Testis (tissue), 3 donors: Measurements from ENCODE around the gene UBE4A. TPM values are rescaled to one million over a fixed set of nuclear protein-coding genes. Genes with fewer than 3 reads are reported as not detected.

ENCODE experiments used
- DNase-seq: peaks from one replicate; pipeline ENCODE4 v3.0.0-alpha.2; 2019
- H3K27ac ChIP-seq, 2 donors: fragments of 200-600 bp; sonication (generic); one replicate each; pipeline ENCODE4 v1.5.1; 2019
- H3K27me3 ChIP-seq: fragments of 200-600 bp; sonication (generic); one replicate; pipeline ENCODE4 v1.5.1; 2019
- H3K36me3 ChIP-seq: fragments of 200-600 bp; sonication (generic); one replicate; pipeline ENCODE4 v1.5.1; 2017; ENCODE audit warnings: low read depth; ENCODE audit errors: missing control alignments
- H3K4me1 ChIP-seq: fragments of 200-600 bp; sonication (generic); one replicate; pipeline ENCODE4 v1.5.1; 2019
- H3K4me3 ChIP-seq, 2 donors: fragments of 200-600 bp; sonication (generic); one replicate each; pipeline ENCODE4 v1.5.1; 2017 to 2019
- H3K9me3 ChIP-seq: fragments of 200-600 bp; sonication (generic); one replicate; pipeline ENCODE4 v1.5.1; 2017
- POLR2A ChIP-seq: fragments of 450-650 bp; IDR thresholded peaks from one replicate; pipeline ENCODE4 v1.6.1; 2017; ENCODE audit warnings: antibody characterized with exemption, mild to moderate bottlenecking, moderate library complexity
- WGBS, 2 donors: methylation state at CpG; one replicate each; pipeline ENCODE4 v1.1.5; 2018; 5-methylcytosine and 5-hydroxymethylcytosine counted together
- intact Hi-C: fragments of 100-400 bp; cut with DNase I; formaldehyde crosslinking; loops from one replicate; pipeline ENCODE4 v1.15.1; 2023; ENCODE audit warnings: low total_unique reads
- polyA plus RNA-seq: library from polyadenylated mRNA; stranded (reverse); fragments of 350-450 nt; fragmentation: Illumina TruSeq; extraction: RNeasy Lipid Tissue Mini Kit (QIAGEN cat#74804); gene quantifications from one replicate; pipeline ENCODE4 v1.2.3, GENCODE V29; 2014; ENCODE audit warnings: low read depth, low replicate concordance; ENCODE audit not compliant: insufficient read depth
- total RNA-seq, 2 donors: library from RNA; depleted of rRNA; stranded (reverse); fragments of >200 nt; gene quantifications; one replicate each; pipeline ENCODE4 v1.2.3, GENCODE V29; 2016
- TF ChIP-seq, protein P1 (sequence below), 3 experiments: fragments of 450-650 bp in 2 of 3; fragments of 200-600 bp in 1 of 3; sonication (generic) in 1 of 3; IDR thresholded peaks; one replicate each; pipeline ENCODE4 v1.5.1; 2016 to 2019; ENCODE audit warnings: antibody characterized with exemption in 3 of 3, mild to moderate bottlenecking in 2 of 3, moderate library complexity in 1 of 3

UBE4A gene
- total and polyA plus RNA-seq, 3 donors from 2014 or later = 36.6 to 58.4 (median 54.8) TPM

DNA sequence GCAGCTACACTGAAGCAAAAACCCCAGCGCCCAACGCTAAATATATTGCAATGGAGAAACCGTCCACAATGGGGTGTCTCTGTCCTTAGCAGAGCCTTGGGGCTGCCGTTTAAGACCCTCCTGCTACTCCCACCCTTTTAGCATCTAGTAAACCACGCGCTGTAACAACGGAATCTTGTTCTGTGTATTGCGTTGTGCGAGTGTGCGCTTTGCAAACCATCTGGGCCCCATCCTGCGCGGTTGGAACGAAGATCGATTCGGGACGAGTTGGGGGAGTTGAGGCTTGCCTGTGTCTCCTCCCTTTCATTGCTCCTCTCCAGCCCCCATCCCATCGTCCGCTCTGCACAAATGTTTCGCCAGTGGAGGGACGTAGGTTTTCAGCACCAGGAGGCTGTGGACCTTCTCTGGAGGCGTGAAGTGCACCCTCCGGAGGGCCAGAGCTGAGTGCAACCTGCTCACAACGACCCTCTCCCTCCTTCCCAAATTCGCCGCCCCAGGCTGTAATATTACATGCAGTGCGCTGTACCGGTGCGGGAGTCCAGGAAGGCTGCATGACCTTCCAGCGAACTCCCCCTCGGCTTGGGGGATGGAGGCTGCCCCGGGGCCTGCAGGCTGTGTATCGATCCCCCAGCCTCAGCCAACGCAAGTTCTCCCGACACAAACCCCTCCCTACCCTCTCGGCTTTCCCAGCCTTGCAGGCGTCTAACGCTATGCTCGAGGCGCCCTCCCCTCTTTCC is 75.3 kb downstream of the UBE4A start:
- DNase-seq = peak; percentile 46
- Histone ChIP-seq H3K4me3 (peak overlapping the region; percentile 88 to 94), H3K4me1 (peaks cover 11% of the 10 kb centered on the region), H3K36me3 (no peaks in the 10 kb centered on the region), H3K27me3 (no peaks in the 10 kb centered on the region), H3K27ac (peak overlapping the region in 1 of 2 donors; percentile 96), H3K9me3 (no peaks in the 10 kb centered on the region)
- 0% methylated on average over 27 to 39 of the region's 39 CpGs for WGBS, 2 donors
- intact Hi-C loops = no loop called here
- TF ChIP-seq, protein P1, sequence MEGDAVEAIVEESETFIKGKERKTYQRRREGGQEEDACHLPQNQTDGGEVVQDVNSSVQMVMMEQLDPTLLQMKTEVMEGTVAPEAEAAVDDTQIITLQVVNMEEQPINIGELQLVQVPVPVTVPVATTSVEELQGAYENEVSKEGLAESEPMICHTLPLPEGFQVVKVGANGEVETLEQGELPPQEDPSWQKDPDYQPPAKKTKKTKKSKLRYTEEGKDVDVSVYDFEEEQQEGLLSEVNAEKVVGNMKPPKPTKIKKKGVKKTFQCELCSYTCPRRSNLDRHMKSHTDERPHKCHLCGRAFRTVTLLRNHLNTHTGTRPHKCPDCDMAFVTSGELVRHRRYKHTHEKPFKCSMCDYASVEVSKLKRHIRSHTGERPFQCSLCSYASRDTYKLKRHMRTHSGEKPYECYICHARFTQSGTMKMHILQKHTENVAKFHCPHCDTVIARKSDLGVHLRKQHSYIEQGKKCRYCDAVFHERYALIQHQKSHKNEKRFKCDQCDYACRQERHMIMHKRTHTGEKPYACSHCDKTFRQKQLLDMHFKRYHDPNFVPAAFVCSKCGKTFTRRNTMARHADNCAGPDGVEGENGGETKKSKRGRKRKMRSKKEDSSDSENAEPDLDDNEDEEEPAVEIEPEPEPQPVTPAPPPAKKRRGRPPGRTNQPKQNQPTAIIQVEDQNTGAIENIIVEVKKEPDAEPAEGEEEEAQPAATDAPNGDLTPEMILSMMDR (IDR thresholded peaks at IDR 0.05) = no peak
- no peak for TF ChIP-seq POLR2A

DNA sequence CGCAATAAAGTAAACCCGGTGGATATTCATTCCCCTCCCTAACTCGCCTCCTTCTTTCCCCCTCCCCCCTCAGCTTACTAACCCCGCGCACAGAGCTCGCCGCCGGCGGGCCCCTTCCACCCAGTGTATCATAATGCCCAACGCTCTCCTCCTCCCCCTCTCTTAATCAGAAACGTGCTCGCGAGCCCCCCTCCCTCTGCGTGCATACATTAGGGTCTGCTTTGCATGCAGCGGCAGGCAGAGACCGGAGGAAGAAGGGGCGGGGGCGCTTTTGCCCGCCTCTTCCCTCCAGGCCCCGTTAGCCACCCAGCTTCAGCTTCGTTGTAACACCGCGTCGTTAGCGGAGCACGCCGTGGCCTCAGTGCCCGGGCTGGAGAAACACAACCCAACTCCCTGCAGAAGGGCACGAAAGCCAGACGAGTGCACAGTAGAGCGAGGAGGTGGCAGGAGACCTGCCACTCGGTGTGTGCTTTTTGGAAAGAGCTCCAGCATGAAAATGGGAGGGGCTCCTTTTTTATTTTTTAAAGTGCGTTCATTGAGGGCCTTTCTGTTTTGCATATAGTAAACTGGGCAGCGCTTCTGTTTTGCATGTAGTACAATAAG is 76.0 kb downstream of the UBE4A start:
- Histone ChIP-seq H3K27ac (peak overlapping the region; percentile 83 to 96), H3K9me3 (no peaks in the 10 kb centered on the region), H3K4me1 (peaks cover 16% of the 10 kb centered on the region), H3K27me3 (no peaks in the 10 kb centered on the region), H3K4me3 (peak overlapping the region; percentile 88 to 94), H3K36me3 (no peaks in the 10 kb centered on the region)
- WGBS, 2 donors = 0% methylated on average over 32 to 34 of the region's 34 CpGs
- DNase-seq = peak; percentile 54
- intact Hi-C loops = no loop called here
- TF ChIP-seq, protein P1 (IDR thresholded peaks at IDR 0.05) = no peak
- no peak for TF ChIP-seq POLR2A

DNA sequence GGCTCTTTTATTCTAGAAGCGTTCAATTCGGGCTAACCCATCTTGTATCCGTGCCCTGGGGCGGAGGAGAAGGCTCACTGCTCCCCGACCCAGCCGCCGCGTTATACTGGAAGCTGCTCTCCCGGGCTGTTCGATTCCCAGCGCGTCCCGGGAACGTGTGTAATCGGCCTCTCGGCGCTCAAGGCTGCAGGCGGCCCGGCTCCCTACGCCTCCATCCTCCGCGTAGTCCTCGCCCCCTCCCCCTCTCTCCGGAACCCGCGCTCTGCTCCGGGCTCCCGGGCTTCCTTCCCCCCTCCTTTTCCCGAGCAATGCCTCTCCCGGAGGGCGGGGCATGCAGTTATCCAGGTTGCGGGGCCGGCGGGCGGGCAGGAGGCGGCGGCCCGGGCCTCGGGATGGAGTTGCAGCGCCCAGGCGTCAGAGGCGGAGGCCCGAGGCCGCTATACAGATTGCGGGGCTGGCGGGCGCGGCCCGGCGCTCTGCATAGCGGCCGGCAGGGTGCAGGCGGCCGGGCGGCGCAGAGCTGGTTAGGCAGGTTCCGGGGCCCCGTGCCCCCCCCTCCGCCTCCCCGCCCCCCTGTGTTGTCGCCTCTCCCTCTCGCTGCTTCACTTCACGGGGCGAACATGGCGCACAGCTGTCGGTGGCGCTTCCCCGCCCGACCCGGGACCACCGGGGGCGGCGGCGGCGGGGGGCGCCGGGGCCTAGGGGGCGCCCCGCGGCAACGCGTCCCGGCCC is 76.7 kb downstream of the UBE4A start, which contains the start of gene KMT2A:
Gene KMT2A (plus strand): TSS at position 600 of the 732 bp plus-strand sequence. CDS start 21 bp downstream, at position 621.
- 0 to 1% methylated on average over 10 to 52 of the region's 83 CpGs for WGBS, 2 donors
- peaks cover 20% of the 10 kb centered on the region for H3K4me1 ChIP-seq
- peak within 1 kb of the TSS; percentile 88 to 94 for H3K4me3 ChIP-seq
- H3K27me3 ChIP-seq = no peaks in the 10 kb centered on the region
- H3K36me3 ChIP-seq = no peaks in the 10 kb centered on the region
- H3K9me3 ChIP-seq = no peaks in the 10 kb centered on the region
- H3K27ac ChIP-seq = peak within 1 kb of the TSS; percentile 96
- intact Hi-C loops = no loop called here
- TF ChIP-seq, protein P1 (IDR thresholded peaks at IDR 0.05) = peak in 2 of 3 experiments; percentile 88 to 96
- TF ChIP-seq POLR2A = no peak
- DNase-seq = peak; percentile 95

DNA sequence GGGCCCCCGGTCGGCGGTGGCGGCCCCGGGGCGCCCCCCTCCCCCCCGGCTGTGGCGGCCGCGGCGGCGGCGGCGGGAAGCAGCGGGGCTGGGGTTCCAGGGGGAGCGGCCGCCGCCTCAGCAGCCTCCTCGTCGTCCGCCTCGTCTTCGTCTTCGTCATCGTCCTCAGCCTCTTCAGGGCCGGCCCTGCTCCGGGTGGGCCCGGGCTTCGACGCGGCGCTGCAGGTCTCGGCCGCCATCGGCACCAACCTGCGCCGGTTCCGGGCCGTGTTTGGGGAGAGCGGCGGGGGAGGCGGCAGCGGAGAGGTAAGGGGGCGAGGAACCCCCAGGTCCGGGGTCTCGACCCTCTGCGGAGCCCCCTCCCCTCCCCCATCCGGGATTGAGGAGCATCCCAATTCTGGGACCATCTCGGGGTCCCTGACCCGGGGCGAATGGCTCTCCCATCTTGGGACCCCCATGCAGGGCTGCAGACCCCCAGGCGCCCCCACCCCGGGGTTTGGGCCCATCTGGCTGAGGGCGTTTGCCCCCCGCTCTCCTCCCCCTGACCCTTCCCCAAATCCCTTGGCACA is 77.3 kb downstream of the UBE4A start:
- H3K4me1 ChIP-seq = peaks cover 22% of the 10 kb centered on the region
- no peak for DNase-seq
- 0% methylated on average over 38 of the region's 55 CpGs; no CpG with 5 or more reads in 1 of the 2 donors for WGBS, 2 donors
- TF ChIP-seq POLR2A = no peak
- TF ChIP-seq, protein P1 (IDR thresholded peaks at IDR 0.05) = no peak
- peak overlapping the region; percentile 96 for H3K27ac ChIP-seq
- intact Hi-C loops = no loop called here
- H3K9me3 ChIP-seq = no peaks in the 10 kb centered on the region
- H3K27me3 ChIP-seq = no peaks in the 10 kb centered on the region
- H3K36me3 ChIP-seq = no peaks in the 10 kb centered on the region
- peak overlapping the region; percentile 88 to 94 for H3K4me3 ChIP-seq
